ENCODE data around the gene FOXO3. TPM values are rescaled to one million over a fixed set of nuclear protein-coding genes. Genes with fewer than 3 reads are reported as not detected.

The FOXO3 gene
- total RNA-seq, 4 donors from 2014 or later = 133 to 151 (median 148) TPM

DNA sequence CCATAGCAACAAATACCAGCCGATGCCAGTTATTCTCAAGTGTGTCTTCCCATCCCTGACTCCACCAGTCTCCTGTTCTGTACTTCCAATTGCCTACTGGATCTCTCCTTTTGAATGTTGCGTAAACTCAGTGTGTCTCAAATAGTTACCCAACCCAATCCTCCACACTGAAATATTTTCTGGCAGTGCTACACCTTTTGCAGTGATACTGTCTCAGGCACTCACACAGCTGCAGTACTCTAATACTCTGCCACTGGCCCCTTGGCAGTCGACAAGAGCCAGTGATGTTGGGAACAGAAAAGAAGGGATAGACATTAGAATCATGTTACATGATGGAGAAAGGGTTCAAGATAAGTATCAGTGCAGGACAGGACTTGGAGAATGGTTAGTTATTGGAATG lies 31.8 kb upstream of the FOXO3 start:
- TF ChIP-seq CTCF (IDR thresholded peaks at IDR 0.05; ENCODE audit: low read depth) = no peak

DNA sequence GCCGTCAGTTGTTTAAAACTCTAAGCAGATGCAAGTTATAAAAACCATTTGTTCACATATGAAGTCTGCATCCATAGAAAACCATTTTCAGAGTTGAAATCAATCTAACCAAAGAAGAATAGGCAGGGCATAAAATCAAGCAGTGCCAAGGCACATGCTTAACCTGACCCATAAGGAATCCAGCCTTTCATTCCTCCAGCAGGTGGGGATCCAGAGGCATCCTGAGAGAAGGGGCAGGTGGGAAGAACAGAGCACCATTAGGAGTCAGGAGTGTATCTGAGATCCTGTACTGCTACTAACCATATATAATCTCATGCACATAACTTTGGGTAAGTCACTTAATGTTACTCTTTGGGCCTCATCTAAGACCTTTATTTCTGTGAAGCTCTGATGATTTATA lies 29.4 kb upstream of the FOXO3 start:
- no peak for TF ChIP-seq CTCF (IDR thresholded peaks at IDR 0.05; ENCODE audit: low read depth)

GRCh38 chr6:108535114-108535742 lies 25.5 kb upstream of the FOXO3 start:
- TF ChIP-seq CTCF (IDR thresholded peaks at IDR 0.05; ENCODE audit: low read depth) = no peak

DNA sequence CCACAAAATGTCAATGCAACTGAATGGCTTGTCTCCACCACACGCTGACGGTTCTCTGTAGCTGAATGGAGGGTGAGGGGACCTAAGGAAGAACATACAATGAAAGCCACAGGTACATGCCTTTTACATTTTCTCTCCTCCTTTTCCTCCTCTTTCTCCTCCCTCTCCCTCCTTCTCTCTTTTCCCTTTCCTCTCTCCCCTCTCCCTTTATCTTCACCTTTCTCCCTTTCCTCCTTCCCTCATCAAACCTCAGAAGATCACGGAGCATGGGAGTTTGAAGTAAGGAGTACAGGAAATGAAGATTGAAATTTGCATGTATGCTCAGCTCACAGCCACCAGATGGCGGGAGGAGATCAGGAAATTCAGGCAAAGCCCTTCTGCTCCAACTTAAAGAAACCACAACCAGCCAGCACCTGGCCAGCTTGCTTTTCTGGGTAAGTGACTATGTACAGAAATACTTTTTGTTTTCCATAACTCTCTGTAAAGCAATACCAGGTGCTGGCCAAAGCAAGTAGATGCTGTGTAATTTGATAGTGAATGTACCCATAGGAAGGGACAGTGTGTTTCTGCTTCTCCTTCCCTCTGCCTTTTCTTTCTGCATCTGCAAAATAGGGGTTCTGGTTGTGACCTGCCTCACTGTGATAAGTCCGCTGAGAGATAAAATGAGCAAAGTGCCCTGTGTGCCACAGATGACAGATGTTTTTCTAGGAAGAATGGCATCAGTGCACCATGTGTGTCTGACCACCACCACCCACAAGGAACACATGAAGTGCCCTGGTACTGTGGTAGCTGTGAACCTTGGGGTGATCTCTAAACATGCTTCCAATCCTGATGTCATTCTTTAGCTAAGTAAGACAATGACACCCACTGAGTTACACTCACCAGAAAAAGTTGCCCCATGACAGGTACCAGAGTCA lies 18.6 kb upstream of the FOXO3 start:
- TF ChIP-seq CTCF (IDR thresholded peaks at IDR 0.05; ENCODE audit: low read depth) = no peak

- TF ChIP-seq CTCF (IDR thresholded peaks at IDR 0.05; ENCODE audit: low read depth) = no peak
Observed at GRCh38 chr6:108543175-108543940, 17.4 kb upstream of the FOXO3 start.

DNA sequence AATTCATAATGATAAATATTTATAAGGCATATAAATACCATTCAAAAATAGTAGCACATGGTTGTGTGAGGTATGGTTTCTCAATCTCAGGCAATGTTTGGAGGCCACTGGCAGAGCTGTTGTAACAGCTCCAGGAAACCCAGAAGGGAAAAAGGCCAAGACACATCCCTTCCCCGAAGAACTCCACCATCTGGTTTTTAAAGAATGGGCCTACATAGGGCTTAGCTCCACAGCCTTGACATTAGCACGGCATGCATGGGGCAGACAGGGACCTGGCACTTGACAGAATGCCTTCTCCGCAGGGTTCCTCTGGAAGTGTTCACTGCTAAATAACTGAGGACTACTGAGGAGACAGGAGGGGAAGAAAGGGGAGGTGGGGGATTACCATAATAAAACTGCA lies 16.1 kb upstream of the FOXO3 start:
- TF ChIP-seq CTCF (IDR thresholded peaks at IDR 0.05; ENCODE audit: low read depth) = no peak
